Measurements from ENCODE around the gene TUFT1.
A peak's percentile ranks its signal among the peaks of the same experiment; 100 is the strongest.
"Not testable (repeated sequence)": the region's sequence is repeated elsewhere in the genome, so short reads cannot be mapped to it uniquely, and the experiment has no call there.

Gene TUFT1

DNA sequence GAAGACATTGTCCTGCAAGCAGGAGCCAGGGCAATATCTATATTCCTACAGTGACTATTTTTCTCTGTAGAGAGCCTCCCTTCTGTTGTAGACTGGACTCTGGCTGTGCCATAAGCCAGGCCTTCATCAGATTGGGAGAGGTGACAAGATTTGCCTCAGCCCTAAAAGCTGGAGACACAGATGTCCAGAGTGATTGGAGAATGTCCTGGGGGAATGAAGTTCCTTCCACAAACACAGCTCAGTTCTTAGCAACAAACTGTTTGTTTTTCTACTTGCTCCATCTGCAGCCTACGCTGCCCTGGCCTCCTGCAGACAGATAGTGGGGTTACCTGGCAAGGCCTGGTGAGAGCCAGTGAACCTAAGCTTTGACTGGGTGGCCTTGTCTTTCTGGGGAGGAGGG is 41.8 kb downstream of the TUFT1 start:
- no peak for DNase-seq

DNA sequence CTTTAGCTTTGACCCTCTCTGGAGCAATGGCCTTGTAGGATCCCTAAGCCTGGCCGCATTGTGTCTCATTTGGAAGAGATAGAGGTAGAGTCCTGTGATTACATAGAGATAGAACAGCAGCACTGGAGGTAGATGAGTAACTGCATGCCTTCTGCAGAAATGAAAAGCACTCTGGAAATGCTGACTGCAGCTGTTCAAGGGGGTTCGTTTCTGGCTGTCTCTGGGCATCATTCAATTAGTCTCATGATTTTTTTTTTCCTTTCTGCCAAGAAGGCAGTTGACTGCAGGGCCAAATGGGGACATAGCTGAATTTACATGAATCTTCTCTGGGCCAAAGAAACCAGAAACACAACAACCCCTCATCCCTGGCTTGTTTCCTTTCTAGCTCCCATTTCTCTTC is 43.7 kb downstream of the TUFT1 start:
- no peak for DNase-seq

DNA sequence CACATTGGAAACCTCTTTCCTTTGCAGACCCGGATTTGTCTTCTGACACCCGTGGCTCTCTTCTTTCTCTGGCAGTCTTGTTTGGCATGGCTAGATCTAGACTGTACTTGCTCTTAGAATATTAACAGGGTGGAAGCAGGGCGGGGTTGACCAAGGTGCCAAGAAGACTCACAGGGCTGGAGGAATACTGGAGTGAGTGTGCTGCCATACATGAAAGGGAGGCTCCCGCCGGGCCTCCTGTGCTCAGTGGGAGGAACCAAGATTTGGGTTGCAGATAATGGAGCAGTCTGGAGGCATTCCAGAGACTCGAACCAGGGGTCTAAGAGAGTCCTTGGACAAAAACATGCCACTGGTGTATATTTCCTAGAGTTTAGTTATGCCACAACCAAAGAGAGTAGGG is 44.2 kb downstream of the TUFT1 start:
- DNase-seq, result no peak

DNA sequence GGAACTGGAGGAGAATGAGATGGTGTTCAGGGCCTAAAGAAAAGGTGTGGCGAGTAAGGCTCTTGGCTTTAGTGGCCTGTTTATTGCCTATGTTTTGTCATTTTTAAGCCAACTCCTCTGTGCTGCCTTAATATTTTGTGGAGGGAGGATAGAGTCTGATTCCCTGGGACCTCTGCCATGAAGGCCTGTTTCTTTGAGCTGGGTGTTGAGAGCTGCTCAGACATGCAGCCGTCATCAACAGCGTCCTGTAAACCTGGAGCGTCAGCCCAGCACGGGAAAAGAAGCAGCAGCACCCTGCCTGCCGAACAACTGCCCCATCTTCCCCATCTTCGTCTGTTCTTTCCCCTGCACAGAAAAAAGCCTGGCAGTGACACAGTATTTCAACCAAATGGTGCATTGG is 44.7 kb downstream of the TUFT1 start:
- no peak for DNase-seq

DNA sequence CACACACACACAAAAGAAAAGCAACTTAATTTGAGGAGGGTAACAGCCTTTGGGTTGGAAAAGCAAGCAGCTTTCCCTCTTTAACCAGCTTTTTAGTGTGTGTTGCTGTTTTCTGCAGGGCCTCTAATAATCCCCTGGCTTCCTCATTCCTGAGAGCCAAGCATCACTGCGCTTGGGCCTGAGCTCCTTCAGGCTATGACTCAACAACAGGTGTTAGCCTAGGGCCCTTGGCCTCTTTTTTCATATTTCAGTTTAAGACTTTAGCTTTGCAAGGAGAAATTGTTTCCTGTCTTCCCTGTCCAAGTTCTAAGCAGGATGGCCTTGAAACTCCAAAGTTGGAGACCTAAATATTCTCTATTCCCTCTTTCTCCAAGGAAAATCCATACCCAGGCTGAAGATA is 45.5 kb downstream of the TUFT1 start:
- DNase-seq, result no peak

DNA sequence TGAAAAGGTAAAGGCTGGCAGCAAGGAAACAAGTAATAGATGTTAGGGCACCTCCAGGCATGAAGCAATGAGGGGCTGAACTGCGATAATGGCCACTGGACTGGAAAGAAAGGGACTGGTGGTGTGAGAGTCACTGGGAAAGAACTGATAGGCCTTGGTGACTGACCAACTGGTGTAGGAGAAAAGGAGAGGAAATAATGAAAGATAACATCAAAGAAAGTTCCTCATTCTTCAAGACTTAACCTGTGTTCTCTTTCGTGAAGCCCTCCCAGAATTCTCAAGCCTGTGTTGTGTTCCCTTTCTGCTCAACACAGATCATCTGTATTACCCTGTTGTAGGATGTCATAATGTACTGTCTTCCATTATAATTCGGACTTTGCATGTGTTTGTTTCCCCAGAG is 50.9 kb downstream of the TUFT1 start:
- DNase-seq, result no peak

DNA sequence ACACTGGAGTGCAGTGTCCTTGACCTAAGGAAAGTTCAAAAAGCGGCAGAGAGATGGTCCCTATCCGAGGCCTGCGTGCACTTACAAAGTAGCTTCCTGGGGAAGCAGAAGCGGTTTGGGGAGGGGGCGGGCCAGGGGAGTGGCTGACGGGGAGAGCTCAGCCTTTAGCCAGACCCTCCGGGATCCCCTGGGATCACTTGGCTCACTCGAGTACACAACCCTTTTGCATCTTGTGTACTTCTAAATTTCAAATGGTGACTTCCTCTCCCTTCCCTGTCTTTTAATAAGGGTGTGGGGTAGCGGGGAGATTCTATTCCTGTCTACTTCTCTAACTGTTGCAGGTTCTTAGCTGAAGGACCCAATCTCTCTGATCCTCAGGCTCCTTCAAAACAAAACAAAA is 53.6 kb downstream of the TUFT1 start:
- no peak for DNase-seq

DNA sequence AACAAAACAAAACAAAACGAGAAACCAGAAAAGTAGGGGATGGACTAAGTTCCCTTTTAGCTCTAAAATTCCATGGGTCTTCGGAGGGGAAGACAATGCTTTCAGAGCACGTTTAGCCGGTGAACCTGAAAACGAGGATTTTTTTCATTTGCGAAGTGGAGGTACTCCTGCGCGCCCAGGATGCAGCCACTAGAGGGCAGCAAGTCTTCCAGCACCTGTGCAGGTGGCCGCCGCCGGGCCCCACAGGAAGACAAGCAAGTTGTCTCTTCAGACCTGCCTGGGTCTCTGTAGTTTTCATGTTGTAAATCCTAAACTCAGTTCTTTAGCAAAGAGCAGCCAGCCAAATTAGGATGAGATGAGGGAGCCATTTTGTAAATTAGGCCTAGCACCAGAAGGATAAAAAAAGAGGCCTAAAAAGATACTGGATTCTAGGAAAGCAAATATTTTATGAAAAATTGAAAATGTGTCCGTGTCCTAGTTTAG is 54.1 kb downstream of the TUFT1 start:
- peak; percentile 63 for DNase-seq

DNA sequence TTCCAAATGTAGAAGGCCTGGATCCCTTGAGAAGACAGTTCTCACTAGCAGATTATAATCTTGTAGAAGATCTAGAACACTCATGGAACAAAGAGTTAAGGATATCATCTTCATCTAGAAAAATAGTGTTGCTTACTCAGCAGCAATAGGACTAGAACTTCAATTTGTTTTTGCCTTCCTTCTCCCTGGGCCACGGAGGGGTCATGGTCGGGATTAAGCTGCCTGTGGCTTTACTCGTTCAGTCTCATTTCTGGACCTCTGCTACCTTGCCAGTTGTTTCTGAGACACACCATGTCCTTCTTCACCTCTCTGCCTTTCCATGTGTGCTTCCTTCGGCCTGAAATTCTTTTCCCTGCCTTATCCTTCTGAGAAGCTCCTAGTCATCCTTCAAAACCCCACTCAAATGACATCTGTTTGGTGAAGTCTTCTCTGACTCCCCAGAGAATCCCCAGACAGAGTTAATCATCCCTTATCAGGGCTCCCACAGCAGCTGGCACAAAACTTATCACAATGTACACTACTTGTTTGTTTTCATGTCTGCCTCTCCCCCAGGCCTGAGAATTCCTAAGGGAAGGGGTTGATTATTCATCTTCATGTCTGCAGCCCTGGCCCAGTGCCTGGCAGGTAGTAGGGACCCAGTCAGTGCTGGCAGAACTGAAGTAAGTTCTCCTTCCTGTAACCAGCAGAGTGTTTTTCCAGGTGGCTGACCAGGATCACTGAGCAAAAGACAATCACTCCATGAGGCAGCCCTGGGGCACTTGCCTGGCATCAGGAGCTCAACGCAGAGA is 56.3 kb downstream of the TUFT1 start:
- DNase-seq, result no peak

DNA sequence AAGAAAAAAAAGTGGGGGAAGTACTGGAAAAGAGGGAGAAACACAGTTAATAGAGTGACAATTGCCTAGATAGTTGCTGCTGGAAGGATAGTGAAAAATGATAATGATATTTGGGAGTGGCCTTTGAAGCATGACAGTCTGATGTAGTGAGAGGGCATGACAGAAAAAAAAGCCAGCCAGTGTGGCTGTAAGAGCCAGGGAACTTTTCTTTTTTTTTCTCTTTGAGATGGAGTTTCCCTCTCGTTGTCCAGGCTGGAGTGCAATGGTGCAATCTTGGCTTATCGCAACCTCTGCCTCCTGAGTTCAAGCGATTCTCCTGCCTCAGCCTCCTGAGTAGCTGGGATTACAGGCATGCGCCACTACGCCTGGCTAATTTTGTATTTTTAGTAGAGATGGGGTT is 62.4 kb downstream of the TUFT1 start:
- DNase-seq, result not testable (repeated sequence)

DNA sequence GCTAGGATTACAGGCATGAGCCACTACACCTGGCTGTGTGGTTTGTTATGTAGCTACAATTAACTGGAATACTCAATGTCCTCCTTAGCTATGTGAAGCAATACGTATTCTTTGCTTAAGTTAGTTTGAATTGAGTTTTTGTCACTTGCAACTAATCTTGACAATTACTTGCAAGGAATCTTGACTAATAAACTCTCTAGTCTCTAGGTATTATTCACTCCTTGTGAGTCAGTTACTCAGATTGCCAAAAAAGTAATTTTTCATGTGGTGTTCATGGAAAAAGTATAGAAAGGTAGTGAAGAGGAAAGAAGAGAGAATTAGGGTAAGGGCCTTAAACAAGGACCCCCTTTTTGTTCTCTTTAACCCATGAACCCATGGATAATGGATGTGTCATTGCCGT is 64.2 kb downstream of the TUFT1 start:
- DNase-seq, result no peak

DNA sequence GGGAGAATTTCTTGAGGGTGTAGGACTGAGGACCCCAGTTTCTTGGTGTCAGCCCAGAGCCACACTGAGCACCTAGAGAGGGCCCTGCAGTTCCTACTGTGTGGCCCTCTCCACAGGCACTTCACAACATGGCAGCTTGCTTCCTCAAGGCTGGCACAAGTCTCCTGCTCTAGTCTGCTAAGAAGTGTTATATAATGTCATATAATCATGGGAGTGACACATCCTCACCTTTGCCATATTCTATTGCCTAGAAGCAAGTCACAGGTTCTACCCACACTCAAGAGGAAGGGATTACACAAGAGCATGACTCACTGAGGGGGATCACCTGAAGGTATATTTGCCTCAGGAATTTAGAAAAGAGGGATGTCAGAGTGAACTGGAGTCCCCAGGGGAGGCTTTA is 66.3 kb downstream of the TUFT1 start:
- no peak for DNase-seq

DNA sequence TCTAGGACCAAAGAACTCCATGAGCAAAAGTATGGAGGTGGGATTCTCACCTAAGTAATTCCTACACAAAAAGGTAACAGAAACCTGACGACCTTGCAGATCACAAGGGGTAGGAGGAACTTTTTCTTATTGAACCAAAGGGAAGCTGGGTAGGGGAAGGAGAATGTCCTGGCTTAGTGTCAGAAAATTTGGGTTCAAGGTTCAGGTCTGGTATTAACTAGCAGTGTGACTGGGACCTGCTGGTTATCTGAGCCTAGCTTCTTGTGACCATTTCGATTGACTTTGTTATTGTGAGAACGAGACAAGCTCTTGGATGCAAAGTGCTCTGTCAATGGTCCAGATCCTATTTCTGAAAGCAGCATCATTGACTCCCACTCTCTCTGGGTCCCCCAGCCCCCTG is 66.7 kb downstream of the TUFT1 start:
- DNase-seq, result no peak

DNA sequence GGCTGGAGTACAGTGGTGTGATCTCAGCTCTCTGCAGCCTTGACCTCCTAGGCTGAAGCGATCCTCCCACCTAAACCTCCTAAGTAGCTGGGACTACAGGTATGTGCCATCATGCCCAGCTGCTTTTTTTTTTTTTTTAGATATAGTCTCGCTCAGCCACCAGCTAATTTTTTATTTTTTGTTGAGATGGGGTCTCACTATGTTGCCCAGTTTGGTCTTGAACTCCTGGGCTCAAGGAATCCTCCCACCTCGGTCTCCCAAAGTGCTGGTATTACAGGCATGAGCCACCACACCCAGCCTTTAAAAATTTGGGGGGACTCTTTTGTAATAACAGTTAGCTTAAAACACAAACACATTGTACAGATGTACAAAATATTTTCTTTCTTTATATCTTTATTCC is 70.0 kb downstream of the TUFT1 start:
- DNase-seq, result no peak

DNA sequence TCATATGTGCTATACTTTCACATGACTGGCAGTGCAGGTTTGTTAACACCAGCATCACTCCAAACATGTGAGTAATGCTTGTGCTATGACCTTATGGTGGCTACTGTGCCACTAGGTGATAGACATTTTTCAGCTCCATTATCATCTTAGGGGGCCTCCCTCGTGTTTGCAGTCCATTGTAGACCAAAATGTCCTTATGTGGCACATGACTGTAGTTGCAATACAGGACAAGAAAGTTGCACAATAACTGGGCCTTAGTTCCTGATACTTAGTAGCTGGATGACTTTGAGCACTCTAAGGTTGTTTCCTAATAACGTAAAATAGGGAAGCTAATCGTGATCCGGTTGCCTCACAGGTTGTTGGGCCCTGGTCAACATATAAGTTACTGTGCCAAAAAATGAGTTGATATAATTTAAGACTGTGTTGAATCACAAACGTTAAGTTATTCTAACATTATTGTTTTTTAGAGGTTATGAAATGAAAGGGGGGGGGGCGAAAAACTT is 71.2 kb downstream of the TUFT1 start:
- DNase-seq, result no peak

DNA sequence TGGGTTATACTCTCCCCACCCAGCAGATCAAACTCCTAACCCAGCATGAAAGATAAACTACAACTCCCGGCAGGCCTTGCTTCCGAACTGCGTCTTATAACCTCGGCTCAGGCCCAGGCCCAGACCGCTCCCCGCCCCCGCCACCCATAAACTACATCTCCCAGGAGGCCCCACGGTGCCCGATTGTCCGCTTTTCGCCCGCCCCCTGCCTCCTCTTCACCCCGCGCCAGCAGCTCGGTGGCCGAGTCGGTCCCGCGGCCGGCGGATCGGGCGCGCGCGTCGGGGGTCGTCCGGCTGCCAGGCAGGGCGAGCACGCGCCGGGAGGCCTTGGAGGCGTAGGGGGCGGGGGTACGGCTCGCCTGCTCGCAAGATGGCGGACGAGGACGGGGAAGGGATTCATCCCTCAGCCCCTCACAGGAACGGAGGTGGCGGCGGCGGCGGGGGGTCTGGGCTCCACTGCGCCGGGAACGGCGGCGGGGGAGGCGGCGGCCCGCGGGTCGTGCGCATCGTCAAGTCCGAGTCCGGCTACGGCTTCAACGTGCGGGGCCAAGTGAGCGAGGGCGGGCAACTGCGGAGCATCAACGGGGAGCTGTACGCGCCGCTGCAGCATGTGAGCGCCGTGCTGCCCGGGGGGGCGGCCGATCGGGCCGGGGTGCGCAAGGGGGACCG is 71.9 kb downstream of the TUFT1 start, which contains the start of gene SNX27:
Gene SNX27 (plus strand): TSS at position 219 of the 669 bp plus-strand sequence. CDS start 152 bp downstream, at position 371.
- DNase-seq, result peak; percentile 87

DNA sequence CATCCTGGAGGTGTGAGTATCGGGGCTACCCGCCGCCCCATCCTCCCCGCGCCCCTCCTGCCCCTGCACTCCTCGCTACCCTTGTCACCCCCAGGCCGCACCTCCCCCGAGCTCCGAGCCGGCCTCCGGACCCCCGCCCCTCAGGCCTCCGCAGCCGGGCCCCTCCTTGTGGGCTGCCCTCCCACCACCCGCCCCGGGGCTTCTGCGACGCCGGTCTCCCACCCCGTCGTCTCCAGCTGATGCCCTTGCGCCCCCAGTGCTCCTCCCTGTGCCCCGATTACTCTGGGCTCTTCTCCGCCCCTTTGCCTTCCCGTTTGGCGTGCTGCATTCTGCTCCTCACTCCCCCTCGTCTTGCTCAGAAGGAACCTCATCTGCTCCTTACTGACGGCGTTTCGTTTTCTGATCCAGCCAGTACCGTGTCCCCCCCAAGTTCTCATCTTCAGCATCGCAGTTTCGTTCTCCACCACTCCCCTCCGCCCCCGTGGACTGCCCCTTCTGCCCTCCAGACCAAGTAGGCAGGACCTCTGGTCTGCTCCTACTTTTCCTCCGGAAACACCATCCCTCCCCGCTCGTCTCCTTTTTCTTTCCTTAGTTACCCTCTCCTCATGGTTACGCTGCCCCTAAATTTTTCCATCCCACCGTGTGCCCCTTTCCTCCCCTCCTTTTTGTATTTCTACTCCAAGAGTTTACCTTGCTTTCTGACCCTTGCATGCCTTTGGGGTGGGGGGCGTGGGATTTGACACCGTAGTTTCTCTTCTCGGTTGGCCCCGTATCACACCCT is 72.6 kb downstream of the TUFT1 start:
- DNase-seq, result no peak

DNA sequence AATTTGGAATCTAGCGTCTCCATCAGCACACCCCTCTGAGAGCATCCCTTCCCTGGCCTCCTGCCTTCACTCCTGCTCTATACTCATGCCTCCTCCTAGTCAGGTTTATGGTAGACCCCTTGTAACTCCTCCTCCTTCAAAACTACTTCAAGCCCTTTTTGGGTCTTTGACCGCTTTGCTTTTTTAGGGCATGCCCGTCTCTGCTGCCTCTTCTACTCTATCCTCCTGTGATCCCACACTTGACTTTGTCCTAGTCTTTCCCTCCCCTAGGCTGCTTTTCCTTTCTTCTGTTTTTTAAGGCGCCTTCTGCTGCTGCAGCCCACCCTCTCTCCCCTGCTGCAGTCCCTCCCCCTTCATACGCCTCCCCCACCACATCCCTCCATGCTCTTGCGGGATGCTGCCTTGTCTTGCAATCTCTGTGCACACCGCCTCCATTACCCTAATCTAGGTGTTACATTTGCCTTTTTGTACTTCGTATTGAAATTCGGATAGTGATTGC is 73.2 kb downstream of the TUFT1 start:
- no peak for DNase-seq

DNA sequence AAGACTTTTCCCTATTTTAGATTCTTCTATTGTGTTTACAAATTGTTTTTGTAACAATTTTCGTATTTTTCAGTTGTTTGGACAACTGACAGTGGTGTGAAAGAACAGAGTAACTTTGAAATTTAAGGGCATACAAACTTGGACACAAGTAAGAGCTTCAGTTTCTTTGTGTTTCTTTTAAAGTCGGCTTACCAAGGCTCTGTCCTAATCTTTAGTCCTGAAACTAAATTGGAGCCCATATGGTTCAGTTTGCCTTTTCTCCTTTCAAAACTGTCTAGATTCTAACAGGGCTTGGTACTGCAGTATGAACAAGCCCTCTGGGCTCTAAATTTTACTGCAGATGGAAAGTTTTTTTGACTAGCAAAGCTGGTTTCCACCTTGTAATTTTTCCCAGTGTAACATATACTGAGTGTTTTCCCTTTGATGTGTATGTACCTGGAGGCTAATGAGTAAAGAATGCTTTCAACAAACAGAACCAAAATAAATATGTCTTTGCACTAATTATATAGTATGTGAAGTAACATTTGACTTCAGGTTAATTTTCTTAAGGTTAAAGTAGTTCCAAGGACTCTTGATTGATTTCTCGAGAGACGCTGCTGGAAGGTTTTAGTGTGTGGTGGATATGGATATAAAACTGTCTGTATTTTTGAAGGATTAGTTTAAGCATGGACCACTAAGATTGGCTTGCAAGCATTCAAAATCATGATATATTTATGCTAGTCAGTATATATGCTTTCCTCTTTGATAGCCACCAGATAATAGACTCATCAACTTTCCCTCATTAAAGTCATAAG is 75.8 kb downstream of the TUFT1 start:
- DNase-seq, result no peak

DNA sequence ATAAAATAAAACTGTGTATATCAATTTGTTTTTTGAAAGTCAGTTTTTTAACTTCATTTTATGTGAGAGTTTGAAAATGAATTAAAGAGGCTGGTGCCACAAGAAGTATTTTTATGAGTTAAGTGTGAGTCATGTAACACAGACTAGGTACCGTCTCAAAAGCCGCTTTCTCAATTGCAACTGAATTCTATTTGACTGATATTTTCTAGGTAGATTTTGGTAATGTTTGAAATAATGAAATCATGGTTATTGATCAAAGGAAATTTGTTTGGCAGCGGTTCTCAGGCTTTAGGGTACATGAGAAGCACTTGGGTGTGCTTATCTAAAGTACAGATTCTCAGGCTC is 76.4 kb downstream of the TUFT1 start:
- DNase-seq, result no peak

DNA sequence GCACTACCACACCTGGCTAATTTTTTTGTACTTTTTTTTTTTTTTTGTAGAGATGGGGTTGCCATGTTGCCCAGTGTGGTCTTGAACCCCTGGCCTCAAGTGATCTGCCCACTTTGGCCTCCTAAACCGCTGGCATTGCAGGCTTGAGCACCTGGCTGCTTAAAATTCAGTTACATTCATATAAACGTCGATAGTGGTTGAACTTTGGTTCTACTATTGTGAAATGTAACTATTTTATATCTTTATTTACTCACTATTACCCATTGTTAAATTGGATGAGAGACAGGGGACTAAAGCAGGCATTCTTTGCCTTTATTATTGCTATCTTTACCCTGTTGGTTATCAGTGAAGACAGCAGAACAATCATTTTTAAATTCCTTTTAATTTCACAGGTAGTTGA is 77.9 kb downstream of the TUFT1 start:
- no peak for DNase-seq

DNA sequence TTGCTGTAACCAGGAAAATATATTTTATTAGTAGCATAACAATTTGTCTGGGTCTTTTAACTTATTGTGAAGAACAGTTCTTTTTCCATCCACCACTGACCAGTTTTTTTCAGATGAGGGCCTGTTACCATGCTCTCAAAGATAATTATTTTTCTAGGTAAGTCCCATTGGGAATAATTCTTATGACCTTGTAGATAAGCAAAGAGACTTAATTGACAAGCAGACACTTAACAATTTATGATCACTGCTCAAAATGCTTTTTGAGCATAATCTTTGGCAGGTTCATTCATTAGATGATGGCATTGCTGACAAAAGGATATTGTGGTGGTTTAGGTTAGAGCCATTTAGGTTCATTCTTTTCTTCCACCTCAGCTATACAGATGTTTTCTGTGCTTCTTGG is 78.4 kb downstream of the TUFT1 start:
- DNase-seq, result no peak

DNA sequence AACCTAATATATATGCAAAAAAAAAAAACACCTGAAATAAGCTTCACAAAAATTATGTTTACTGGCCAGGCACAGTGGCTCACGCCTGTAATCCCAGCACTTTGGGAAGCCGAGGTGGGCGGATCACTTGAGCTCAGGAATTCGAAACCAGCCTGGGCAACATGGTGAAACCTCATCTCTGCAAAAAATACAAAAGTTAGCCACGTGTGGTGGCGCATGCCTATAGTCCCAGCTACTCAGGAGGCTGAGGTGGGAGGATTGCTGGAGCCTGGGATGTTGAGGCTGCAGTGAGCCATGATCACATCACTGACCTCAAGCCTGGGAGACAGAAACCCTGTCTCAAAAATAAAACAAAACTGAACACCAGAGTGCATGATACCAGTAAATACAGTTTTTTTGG is 78.9 kb downstream of the TUFT1 start:
- not testable (repeated sequence) for DNase-seq
